HUES6 (cell line): Measurements from ENCODE around the gene TBC1D22A.

ENCODE experiments used
- H3K27ac ChIP-seq: 2 replicates; pipeline ENCODE4 v1.7.0; 2013; ENCODE audit warnings: low read depth, mild to moderate bottlenecking, low read length, inconsistent platforms
- H3K27me3 ChIP-seq: 2 replicates; pipeline ENCODE4 v1.6.1; 2013; ENCODE audit warnings: low read length; ENCODE audit not compliant: control insufficient read depth, insufficient read depth
- H3K36me3 ChIP-seq: 2 replicates; pipeline ENCODE4 v1.6.1; 2013; ENCODE audit warnings: low read length; ENCODE audit not compliant: control insufficient read depth, insufficient read depth
- H3K4me1 ChIP-seq: 2 replicates; pipeline ENCODE4 v1.6.1; 2013; ENCODE audit warnings: low read length; ENCODE audit not compliant: control insufficient read depth, insufficient read depth
- H3K4me3 ChIP-seq: 2 replicates; pipeline ENCODE4 v1.5.1; 2013; ENCODE audit warnings: low read depth, low read length
- H3K9ac ChIP-seq: one replicate; pipeline ENCODE4 v1.6.1; 2013; ENCODE audit warnings: mild to moderate bottlenecking, low read length
- H3K9me3 ChIP-seq: 2 replicates; pipeline ENCODE4 v1.6.1; 2013; ENCODE audit warnings: low read depth, low read length; ENCODE audit not compliant: control insufficient read depth, insufficient read depth

Gene TBC1D22A

DNA sequence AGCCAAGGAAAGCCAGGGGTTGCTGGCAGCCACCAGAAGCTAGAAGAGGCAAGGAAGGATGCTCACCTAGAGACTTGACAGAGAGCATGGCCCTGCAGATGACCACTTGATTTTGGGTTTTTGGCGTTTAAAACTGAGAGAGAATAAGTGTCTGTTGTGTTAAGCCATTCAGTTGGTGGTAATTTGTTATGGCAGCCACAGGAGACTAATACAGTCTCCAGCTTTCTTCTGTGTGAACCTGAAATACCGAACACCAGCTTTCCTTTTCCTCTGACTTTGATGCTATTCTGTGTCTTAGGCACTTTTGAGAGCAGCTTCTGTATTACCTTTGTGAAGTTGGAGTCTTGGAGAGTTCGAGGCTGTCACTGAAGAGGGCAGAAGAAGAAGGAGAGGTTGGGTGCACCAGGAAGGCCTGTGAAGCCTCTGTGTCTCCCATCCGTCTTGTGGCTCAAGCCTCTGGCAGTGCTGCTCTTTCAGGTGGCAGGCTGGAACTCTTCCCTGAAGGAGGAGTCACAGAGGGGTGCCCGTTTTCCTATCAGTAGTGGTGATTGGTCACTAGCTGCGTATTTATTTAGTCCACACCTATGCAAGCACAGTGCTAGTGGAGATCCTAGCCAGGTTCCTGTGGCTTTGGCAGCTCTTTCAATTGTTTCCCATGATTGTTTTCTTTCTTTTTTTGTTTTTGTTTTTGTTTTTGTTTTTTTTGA lies 2.5 kb downstream of the TBC1D22A start:
- H3K4me1 ChIP-seq, result peaks cover 8% of the 10 kb centered on the region; the same call in 1 of the 2 replicates
- H3K9ac ChIP-seq, result no peak overlapping the region
- H3K27me3 ChIP-seq, result no peaks in the 10 kb centered on the region
- H3K36me3 ChIP-seq, result peaks cover 18% of the 10 kb centered on the region
- no peak overlapping the region for H3K4me3 ChIP-seq
- H3K9me3 ChIP-seq, result no peaks in the 10 kb centered on the region
- H3K27ac ChIP-seq, result no peak overlapping the region

DNA sequence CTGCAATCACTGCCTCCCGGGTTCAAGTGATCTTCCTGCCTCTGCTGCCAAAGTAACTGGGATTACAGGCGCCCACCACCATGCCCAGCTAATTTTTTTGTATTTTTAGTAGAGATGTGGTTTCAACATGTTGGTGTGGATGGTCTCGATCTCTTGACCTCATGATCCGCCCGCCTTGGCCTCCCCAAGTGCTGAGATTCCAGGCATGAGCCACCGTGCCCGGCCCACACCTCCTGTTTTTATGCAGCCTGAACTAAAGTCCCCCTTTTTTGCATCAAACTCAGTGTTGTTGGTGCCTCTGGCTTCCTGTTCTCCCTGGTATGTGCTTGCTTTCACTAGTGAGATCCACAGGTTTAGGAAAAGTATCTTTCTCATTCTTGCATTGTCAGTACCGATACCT lies 4.2 kb downstream of the TBC1D22A start:
- no peaks in the 10 kb centered on the region for H3K9me3 ChIP-seq
- H3K27me3 ChIP-seq, result no peaks in the 10 kb centered on the region
- H3K9ac ChIP-seq, result no peak overlapping the region
- H3K4me3 ChIP-seq, result no peak overlapping the region
- H3K4me1 ChIP-seq, result peaks cover 3% of the 10 kb centered on the region; the same call in 1 of the 2 replicates
- peaks cover 8% of the 10 kb centered on the region; the same call in 1 of the 2 replicates for H3K36me3 ChIP-seq
- H3K27ac ChIP-seq, result no peak overlapping the region

DNA sequence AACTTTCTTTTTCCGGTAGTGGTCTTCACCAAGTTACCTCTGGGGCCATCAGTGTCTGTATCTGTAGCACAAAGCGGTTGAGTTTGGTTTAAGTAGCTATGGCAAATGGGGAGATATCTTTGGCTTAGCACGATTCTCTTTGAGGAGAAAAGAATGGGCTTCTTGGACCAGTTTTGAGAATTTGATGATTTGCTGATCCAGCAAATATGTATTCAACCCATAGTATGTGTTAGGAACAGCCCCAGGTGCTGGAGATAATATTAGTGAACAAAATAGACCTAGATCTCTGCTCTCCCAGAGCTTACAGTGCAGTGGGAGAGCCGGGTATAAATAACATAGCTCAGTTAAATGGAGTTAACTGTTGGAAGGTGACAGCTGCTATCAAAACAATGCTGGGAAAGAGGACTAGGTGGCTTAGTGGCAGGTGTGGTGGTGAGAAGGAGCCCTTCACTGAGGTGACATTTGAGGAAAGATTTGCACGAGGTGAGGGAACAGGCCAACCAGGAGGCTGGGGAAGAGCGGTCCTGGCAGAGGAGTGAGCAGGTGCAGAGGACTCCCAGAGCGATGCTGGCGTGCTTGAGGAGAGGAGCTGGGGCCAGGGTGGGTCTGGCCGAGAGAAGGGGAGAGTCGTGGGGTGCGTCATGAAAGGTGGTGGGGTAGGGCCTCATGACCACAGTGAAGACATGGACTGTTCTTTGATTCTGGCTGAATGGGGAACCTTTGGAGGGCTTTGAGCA lies 5.0 kb downstream of the TBC1D22A start:
- Histone ChIP-seq H3K27me3 (no peaks in the 10 kb centered on the region), H3K9ac (no peak overlapping the region), H3K9me3 (no peaks in the 10 kb centered on the region), H3K4me1 (peaks cover 3% of the 10 kb centered on the region; the same call in 1 of the 2 replicates), H3K27ac (no peak overlapping the region), H3K36me3 (peaks cover 8% of the 10 kb centered on the region; the same call in 1 of the 2 replicates), H3K4me3 (no peak overlapping the region)

DNA sequence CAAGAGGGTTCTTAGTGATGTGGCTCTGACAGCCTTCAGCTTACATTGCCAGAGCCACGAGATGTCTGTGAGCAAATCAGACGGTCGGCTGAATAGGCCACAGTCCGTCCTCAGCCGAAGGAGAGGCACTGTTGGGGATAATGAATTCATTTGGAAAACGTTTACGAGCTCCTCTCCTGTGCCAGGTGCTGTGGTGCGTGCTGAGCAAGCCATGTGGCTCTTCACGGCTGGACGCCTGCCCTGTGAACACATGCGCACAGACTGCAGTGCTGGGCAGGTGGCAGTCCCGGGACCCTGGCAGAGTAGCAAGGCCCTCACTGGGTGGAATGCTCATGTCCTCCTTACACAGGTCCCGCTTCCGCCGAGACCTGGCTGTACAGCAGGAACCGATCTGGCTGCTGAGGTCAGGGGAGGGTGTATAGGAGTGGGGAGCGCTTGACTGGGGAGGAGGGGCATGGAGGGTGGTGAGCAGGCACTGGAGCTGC lies 6.8 kb downstream of the TBC1D22A start:
- Histone ChIP-seq H3K4me3 (no peak overlapping the region), H3K4me1 (peaks cover 15% of the 10 kb centered on the region; the same call in 1 of the 2 replicates), H3K36me3 (peaks cover 8% of the 10 kb centered on the region; the same call in 1 of the 2 replicates), H3K9ac (no peak overlapping the region), H3K27me3 (no peaks in the 10 kb centered on the region), H3K9me3 (no peaks in the 10 kb centered on the region), H3K27ac (no peak overlapping the region)

DNA sequence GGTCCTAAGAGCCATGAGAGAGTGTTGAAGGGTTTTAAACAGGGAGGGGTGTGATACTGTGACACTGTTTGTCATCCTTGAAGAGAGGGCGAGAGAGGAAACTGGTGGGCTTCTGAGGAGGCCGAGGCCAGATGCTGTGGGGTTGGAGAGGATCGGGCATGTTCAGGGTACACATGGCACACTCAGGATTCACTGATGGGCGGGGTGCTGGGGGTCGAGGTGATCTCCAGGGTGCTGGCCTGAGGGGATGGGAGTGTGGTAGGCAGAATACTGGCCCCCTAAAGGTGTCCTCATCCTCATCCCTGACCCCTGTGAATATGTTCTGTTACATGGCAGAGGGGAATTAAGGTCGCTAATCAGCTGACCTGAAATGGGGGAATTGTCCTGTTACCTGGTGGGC lies 7.3 kb downstream of the TBC1D22A start:
- no peak overlapping the region for H3K4me3 ChIP-seq
- H3K27me3 ChIP-seq, result no peaks in the 10 kb centered on the region
- H3K36me3 ChIP-seq, result peaks cover 8% of the 10 kb centered on the region; the same call in 1 of the 2 replicates
- H3K9ac ChIP-seq, result no peak overlapping the region
- H3K9me3 ChIP-seq, result no peaks in the 10 kb centered on the region
- H3K27ac ChIP-seq, result no peak overlapping the region
- H3K4me1 ChIP-seq, result peaks cover 20% of the 10 kb centered on the region

DNA sequence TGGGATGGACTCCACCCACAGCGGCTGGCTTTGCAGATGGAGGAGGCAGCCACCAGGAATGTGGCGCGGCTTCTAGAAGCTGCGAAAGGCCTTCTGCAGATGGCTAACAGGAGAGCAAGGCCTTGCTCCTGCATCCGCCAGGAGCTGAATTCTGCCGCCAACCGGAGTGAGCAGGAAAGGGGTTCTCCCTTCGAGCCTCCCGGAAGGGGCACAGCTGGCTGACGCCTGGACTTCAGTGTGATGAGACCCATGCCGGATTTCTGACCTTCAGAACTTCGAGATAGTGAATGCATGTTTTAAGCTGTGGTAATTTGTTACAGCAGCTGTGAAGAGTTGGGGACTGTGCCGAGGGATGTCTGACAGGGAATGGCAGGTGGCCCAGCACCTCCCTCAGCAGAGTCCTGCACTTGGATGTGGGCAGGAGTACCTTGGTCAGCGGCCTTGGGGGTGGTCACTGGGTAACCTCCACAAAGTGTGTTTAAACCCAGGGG lies 7.7 kb downstream of the TBC1D22A start:
- Histone ChIP-seq H3K4me1 (peaks cover 25% of the 10 kb centered on the region), H3K27ac (no peak overlapping the region), H3K4me3 (no peak overlapping the region), H3K9me3 (no peaks in the 10 kb centered on the region), H3K36me3 (peaks cover 3% of the 10 kb centered on the region; the same call in 1 of the 2 replicates), H3K9ac (no peak overlapping the region), H3K27me3 (no peaks in the 10 kb centered on the region)

DNA sequence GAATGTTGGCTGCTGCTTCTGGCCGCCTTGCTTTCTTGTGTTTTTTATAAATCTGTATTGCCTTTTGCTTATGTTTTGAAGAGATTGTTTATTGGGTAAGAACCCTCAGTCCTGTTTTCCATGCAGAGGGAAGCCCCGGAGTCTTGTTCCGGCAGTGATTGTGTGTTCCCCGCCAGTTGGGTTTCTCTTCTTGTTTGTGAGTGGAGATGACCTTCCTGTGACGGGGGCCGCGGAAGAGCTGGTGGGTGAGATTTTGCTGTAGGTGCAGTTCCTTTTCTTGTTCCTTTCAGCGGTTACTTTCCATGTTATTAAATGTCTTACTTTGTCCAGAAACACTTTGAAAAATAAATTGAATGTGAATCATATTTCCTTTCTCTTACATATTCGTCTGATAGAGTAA lies 8.3 kb downstream of the TBC1D22A start:
- Histone ChIP-seq H3K9ac (no peak overlapping the region), H3K27me3 (no peaks in the 10 kb centered on the region), H3K9me3 (no peaks in the 10 kb centered on the region), H3K27ac (no peak overlapping the region), H3K36me3 (peaks cover 2% of the 10 kb centered on the region; the same call in 1 of the 2 replicates), H3K4me1 (peaks cover 30% of the 10 kb centered on the region), H3K4me3 (no peak overlapping the region)

DNA sequence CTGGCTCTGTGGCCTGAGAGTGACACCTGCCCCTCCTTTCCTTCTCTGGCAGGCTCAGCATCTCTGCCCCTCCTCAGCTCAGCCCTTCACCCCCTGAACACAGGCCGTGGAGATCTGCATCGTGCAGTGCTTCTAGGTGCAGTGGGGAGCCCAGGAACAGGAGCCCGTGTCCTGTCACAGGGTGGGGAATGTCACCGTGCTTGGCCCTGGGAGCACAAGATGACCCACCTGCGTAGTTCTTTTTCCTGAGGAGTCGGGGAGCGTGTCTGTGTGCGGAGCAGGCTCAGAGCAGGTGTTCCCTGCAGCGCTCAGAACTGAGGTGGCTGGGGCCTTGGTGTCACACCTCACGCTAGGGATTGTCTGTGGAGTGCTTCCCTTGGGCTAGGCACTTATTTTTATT lies 10.6 kb downstream of the TBC1D22A start:
- H3K9ac ChIP-seq, result peak overlapping the region; percentile 18
- no peaks in the 10 kb centered on the region for H3K27me3 ChIP-seq
- no peaks in the 10 kb centered on the region for H3K36me3 ChIP-seq
- no peaks in the 10 kb centered on the region for H3K9me3 ChIP-seq
- peaks cover 47% of the 10 kb centered on the region for H3K4me1 ChIP-seq
- no peak overlapping the region for H3K27ac ChIP-seq
- no peak overlapping the region for H3K4me3 ChIP-seq

DNA sequence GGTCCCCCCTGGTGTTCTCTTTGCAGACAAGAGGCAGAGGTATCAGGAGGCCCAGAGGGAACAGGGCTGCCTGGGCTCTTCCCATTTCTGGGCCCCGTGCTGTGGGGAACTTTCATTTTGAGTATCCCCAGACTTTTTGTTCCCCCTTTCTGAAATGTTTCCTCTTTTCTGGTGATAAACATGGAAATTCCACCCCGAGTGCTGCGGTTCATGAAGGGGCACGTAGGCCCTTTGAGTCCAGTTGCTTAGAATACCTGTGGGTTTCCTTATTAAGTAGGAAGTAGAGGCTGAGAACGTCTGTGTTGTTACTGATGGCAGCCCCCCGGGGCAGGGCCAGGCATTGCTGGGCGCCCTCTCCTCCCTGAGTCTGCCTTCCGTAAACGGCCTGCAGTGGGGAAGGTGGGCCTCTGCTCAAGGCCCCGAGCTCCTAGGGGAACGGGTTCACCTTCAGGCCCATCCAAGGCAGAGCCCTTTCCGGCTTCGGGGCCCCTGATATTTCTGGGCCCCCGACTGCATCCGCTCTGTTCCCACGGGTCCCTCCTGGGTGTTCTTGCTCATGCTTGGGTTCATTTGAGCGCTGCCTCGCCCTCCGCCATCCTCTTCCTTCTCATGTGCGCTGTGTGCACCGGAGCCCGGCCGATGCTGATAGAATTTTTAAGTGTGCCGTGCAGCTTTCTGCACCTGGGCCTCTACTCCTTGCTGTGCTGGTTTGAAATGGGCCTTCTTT lies 12.0 kb downstream of the TBC1D22A start:
- Histone ChIP-seq H3K9ac (peak overlapping the region; percentile 67), H3K27me3 (no peaks in the 10 kb centered on the region), H3K27ac (peak overlapping the region; percentile 92; the same call in 1 of the 2 replicates), H3K9me3 (no peaks in the 10 kb centered on the region), H3K4me1 (peaks cover 47% of the 10 kb centered on the region), H3K36me3 (no peaks in the 10 kb centered on the region), H3K4me3 (peak overlapping the region; percentile 10; the same call in 1 of the 2 replicates)

DNA sequence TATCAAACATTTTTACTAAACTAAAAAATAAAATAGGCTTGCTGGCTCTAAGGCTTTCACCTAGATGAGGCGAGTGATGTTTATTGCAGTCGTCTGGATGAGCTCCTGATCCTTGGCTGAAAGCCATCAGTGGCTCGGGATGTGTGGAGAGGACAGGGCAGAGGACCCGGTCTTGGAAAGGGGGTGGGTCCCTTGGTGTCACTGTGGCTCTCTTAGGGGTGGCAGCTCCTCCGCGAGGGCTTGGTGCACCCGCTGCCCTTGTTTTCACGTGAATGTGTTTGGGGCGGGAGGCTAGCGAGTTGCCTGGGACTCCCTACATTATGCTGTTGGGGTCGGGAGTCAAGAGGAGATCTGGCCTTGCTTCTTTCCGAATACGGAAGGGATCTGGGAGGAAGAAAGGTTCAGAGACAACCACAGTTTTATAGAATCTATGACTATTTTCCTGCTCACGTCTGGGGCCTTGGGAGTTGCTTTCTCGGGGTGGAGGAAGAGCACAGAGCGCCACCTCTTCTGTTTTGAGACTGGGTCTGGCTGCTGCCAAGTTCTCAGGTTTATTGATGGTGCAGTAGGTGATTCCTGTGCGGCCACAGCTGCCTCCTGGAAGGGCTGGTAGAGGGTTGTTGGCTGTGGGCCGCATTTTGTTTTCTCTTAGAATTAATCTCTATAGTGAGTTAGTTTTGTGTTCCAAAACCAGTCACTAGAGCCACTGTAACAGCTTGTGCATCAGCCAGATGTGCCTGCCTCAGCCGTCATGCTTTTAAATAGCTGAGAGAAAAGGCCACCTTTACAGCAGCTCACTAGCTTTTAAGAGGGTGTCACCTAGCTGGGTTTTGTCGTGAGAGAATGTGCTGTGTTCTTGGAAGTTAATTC lies 12.8 kb downstream of the TBC1D22A start:
- peak overlapping the region; percentile 92; the same call in 1 of the 2 replicates for H3K27ac ChIP-seq
- H3K4me3 ChIP-seq, result no peak overlapping the region
- H3K9me3 ChIP-seq, result no peaks in the 10 kb centered on the region
- peak overlapping the region; percentile 67 for H3K9ac ChIP-seq
- peaks cover 47% of the 10 kb centered on the region for H3K4me1 ChIP-seq
- no peaks in the 10 kb centered on the region for H3K36me3 ChIP-seq
- no peaks in the 10 kb centered on the region for H3K27me3 ChIP-seq
